Type B pancreatic cell (in vitro differentiated cells): ENCODE measurements around the gene MTHFR. TPM values are rescaled to one million over a fixed set of nuclear protein-coding genes. Genes with fewer than 3 reads are reported as not detected.

Experiments used
- DNase-seq: peaks from one replicate; pipeline ENCODE4 v3.0.0; 2021; ENCODE audit warnings: mixed read lengths; ENCODE audit not compliant: unreplicated experiment; ENCODE audit errors: extremely low spot score
- H3K27ac Mint-ChIP-seq: 2 replicates; pipeline ENCODE4 v1.8.0; 2021; ENCODE audit warnings: mild to moderate bottlenecking, mixed read lengths
- H3K27me3 Mint-ChIP-seq: 2 replicates; pipeline ENCODE4 v1.8.0; 2021; ENCODE audit warnings: mixed read lengths
- H3K36me3 Mint-ChIP-seq: 2 replicates; pipeline ENCODE4 v1.8.0; 2021; ENCODE audit warnings: mixed read lengths
- H3K4me1 Mint-ChIP-seq: one replicate; pipeline ENCODE4 v1.8.0; 2021; ENCODE audit warnings: mixed read lengths; ENCODE audit not compliant: unreplicated experiment
- H3K4me3 Mint-ChIP-seq: 2 replicates; pipeline ENCODE4 v1.8.0; 2021; ENCODE audit warnings: mild to moderate bottlenecking, mixed read lengths
- H3K9me3 Mint-ChIP-seq: 2 replicates; pipeline ENCODE4 v1.8.0; 2021; ENCODE audit warnings: mixed read lengths
- CTCF ChIP-seq: fragments of 200-600 bp; sonication (generic); conservative IDR thresholded peaks from 2 replicates; pipeline ENCODE4 v1.5.0; 2021; ENCODE audit warnings: antibody characterized with exemption, mild to moderate bottlenecking
- total RNA-seq: library from RNA; stranded (reverse); gene quantifications from 2 replicates; pipeline ENCODE4 v1.2.1, GENCODE V29; 2021; ENCODE audit warnings: low replicate concordance

Gene MTHFR
- total RNA-seq, 1 donor from 2014 or later = 30.1 TPM

- Mint-ChIP-seq H3K36me3 (no peaks in the 10 kb centered on the region), H3K4me1 (no peaks in the 10 kb centered on the region), H3K27me3 (no peaks in the 10 kb centered on the region), H3K4me3 (no peak overlapping the region), H3K27ac (no peak overlapping the region), H3K9me3 (no peaks in the 10 kb centered on the region)
- TF ChIP-seq CTCF = no peak
- DNase-seq = no peak
These were observed 21.3 kb downstream of the MTHFR start for GRCh38 chr1:11784256-11784992.

DNA sequence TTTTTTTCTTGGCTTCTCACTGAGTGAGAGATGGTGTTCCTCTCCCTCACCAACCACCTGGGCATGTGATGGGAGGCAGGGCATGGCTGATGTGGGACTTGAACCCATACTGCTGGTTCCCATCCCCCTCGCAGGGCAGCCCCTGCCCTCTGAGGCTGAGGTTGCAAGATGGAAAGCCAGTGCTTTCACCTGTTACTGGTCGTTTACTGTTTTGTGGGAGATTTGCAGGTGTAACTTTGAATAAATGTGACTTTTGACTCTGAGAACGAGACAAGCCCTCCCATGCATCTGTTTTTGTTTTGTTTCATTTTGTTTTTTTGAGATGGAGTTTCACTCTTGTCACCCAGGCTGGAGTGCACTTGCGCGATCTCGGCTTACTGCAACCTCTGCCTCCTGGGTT lies 22.2 kb downstream of the MTHFR start:
- no peaks in the 10 kb centered on the region for H3K9me3 Mint-ChIP-seq
- no peak for DNase-seq
- H3K4me3 Mint-ChIP-seq = no peak overlapping the region
- no peaks in the 10 kb centered on the region for H3K4me1 Mint-ChIP-seq
- H3K27ac Mint-ChIP-seq = no peak overlapping the region
- TF ChIP-seq CTCF = no peak
- no peaks in the 10 kb centered on the region for H3K36me3 Mint-ChIP-seq
- no peaks in the 10 kb centered on the region for H3K27me3 Mint-ChIP-seq

DNA sequence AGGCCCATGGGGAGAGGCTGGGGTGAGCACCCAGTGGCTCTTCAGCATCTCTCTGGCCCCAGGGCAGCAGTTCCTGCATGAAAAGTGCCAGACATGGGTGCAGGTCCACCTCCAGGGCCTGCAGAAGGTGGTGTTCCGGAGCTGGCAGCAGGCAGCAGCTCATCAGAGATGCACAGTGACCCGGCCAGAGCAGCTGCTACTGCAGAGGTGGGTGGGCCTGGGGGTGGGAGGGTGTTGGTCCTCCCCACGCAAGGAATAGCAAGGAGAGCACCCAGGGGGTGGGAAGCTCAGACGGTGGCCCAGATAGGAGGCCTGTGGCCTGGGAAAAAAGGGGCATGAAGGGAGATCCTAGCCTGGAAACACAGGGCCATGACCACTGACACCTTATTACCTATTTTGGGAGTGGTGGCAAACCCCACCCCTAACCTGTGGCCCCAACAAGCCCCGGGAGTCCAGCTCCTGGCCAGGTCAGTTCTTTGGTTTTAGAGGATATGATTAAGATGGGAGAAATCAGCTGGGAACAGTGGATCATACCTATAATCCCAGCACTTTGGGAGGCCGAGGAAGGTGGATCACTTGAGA lies 23.5 kb downstream of the MTHFR start:
- no peak for DNase-seq
- no peaks in the 10 kb centered on the region for H3K9me3 Mint-ChIP-seq
- no peak for TF ChIP-seq CTCF
- H3K27ac Mint-ChIP-seq = no peak overlapping the region
- H3K4me3 Mint-ChIP-seq = no peak overlapping the region
- no peaks in the 10 kb centered on the region for H3K27me3 Mint-ChIP-seq
- no peaks in the 10 kb centered on the region for H3K36me3 Mint-ChIP-seq
- H3K4me1 Mint-ChIP-seq = no peaks in the 10 kb centered on the region

- Mint-ChIP-seq H3K27me3 (no peaks in the 10 kb centered on the region), H3K4me1 (no peaks in the 10 kb centered on the region), H3K36me3 (no peaks in the 10 kb centered on the region), H3K4me3 (no peak overlapping the region), H3K9me3 (no peaks in the 10 kb centered on the region), H3K27ac (no peak overlapping the region)
- DNase-seq = no peak
- TF ChIP-seq CTCF = no peak
These were observed 24.5 kb downstream of the MTHFR start for GRCh38 chr1:11781297-11781696.

DNA sequence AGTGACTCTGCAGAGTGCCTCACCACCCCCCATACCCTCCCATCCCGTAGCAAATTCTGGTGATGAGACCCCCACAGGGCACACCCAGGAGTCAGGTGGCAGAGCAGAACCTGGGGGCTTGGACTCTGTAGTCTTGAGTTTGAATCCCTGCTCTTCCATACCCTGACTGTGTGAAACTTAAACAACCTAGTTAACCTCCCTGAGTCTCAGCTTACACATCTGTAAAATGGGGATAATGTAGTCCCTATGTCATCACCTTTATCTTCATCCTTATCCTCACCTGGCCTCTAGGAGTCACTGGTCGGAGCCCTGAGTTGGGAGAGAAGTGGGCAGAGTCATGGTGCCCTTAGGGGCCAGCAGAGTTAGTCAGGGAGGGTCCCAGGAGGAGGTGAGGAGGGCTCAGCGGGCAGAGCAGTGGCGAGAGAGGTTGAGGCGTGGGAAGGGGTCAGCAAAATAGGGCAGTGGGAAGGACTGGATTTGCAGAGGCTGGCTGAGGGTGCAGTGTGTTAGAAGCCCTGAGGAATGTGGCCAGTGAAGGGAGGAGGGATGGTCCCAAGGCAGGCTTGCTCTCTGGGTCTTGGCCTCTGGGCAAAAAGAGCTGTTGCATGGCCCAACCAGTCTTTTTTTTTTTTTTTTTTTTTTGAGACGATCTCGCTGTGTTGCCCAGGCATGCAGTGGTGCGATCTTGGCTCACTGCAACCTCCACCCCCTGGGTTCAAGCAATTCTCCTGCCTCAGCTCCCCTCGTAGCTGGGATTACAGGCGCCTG lies 25.2 kb downstream of the MTHFR start:
- H3K9me3 Mint-ChIP-seq = no peaks in the 10 kb centered on the region
- H3K27ac Mint-ChIP-seq = no peak overlapping the region
- H3K27me3 Mint-ChIP-seq = no peaks in the 10 kb centered on the region
- H3K4me1 Mint-ChIP-seq = no peaks in the 10 kb centered on the region
- no peaks in the 10 kb centered on the region for H3K36me3 Mint-ChIP-seq
- DNase-seq = no peak
- TF ChIP-seq CTCF = no peak
- H3K4me3 Mint-ChIP-seq = no peak overlapping the region
